Glomerular visceral epithelial cell (primary cell): Measurements from ENCODE around the gene NID1.
"Not testable (repeated sequence)": the region's sequence is repeated elsewhere in the genome, so short reads cannot be mapped to it uniquely, and the experiment has no call there.

Experiments
- DNase-seq: peaks from one replicate; pipeline ENCODE4 v3.0.0-alpha.2; 2016; ENCODE audit errors: extremely low spot score

NID1 gene

DNA sequence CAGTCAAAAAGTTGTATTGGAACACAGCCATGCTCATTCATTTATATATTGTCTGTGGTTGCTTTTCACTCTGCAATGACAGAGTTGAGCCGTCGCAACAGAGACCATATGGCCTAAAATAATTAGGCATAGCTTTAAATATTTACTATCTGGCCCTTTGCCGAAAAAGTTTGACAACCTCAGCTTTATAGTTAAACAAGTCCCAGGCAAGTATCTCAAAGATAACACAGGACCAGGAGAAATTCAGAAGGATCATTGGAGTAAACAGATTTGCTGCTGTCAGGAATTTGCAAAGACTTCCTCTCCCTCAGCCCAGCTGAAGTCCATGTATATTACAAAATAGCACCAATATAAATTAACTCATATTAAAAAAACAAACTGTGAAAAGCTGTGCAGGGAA is 34.4 kb downstream of the NID1 start:
- no peak for DNase-seq

DNA sequence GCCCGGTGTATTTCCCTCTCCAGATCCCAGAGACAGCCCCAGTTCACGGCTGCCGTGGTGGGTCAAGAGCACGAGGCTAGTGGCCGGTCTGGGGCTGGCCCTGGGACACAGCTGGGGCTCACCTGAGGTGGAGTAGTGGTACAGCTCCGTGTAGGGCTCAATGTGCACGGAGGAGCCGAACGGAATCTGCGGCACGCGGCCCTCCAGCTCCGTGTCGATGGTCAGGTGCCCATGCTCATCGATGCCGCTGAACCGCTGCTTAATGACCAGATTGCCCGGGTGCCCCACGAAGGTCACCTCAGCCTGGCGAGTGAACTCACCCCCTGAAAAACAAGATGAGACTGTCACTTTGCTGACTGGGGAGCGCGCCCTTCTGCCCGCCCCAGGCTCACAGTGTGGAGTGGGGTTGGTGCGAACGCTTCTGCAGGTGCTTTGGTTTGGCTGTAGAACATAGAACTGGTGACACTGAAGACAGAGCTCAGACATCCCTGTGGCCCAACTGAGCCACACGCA is 35.4 kb downstream of the NID1 start:
- no peak for DNase-seq

DNA sequence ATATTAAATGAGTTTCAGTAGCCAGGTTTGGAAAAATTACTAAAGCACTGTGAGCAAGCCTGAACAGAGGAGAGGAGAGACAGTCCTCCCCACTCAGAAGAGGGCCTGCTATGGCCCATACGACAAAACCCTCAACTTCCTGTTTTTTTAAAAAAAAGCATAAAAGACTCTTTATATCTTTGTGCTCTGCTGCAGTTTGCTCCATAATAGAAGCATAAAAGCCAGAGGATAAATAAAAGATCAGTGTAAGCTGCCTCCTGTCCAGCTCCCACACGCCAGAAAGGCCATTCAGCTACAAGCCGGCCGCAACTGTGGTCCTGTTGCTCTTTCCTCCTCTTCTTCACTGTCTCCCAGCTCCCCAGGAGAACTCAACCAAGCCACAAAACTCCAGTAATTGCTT is 37.8 kb downstream of the NID1 start:
- DNase-seq = no peak

DNA sequence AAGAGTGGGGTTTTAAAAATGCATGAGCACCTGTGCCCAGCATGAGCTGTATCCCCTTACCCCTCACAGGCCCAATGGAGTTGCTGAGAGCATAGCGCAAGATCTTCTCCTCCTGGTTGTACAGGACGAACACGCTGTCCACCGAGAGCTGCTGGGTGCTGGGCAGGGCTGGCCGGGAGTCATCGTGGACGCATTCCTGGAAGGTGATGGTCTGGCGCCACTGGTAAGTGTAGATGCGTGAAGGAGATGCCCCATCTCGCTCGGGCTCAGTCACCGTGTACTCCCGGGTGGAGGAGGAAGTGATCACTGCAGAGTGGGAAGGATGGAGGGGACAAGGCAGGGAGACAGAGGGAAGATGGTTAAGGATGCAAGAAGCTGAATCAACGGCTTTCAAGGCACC is 39.1 kb downstream of the NID1 start:
- DNase-seq = no peak

DNA sequence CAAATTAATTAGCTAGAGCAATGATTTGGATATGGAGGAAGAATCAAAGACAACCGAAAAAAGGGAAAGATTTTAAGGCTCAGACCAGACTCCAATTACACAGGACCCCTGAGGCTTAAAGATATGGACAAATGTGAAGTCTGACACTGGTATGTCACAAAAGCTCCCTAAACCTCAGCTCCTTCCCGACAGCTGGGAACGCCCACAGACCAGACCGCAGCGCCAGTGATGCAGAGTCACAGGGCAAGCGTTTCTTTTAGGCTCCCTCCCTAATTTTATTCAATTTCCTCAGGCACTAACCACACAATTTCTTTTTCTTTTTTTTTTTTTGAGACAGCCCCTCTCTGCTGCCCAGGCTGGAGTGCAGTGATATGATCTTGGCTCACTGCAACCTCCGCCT is 40.2 kb downstream of the NID1 start:
- no peak for DNase-seq

DNA sequence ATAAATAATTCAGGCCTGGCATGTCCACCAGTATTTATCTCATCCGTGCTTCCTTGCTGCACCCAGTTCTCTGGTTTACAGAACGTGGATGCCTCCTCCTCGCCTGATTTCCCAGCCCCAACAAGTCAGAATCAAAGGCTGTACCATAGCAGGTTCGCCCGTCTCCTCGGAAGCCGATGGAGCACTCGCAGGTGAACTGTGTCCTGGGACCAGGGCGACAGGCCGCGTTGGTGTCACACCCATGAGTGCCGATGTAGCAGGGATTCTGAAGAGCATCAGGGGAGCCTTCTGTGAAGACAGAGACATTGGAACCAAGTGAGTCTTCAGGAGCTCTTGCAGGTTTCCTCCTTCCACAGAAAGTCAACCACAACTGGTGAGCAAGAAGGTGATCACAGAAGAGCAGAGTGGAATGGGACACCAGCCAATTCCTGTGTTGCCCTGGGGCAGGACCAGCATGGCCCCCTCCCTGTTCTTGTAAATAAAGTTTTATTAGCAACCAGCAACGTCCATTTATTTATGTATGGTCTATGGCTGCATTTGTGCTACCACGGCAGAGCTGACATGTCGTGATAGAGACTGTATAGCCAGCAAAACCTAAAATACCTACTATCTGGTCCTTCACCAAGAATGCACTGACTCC is 40.8 kb downstream of the NID1 start:
- no peak for DNase-seq

DNA sequence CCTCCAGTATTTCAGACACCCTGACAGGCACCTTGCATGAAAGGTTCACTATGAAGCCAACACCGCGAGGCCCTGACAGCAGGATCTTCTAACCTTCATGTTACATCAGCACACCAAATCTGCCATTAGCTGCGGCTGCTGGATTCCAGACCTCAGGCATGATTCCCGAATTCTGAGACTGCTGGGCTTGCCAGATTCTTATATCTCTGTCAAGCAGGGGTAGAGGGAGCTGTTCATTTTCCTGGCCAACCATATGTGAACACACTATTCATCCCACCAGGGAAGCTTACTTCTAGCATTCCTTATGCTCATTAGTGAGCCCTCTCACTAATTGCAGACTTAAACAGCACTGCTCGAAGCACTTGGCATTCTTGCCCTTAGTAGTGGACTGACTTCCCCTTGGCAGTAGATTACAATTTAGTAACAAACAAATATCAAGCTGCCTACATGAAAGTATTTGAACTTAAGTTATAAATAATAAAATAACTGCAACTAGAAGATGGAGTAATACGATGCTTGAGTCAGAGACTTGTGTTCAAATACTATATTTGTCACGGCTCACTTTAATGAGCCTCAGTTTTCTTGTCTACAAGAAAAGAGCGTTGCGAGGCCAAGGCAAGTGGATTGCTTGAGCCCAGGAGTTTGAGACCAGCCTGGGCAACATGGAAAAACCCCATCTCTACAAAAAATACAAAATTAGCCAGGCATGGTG is 43.3 kb downstream of the NID1 start:
- no peak for DNase-seq

DNA sequence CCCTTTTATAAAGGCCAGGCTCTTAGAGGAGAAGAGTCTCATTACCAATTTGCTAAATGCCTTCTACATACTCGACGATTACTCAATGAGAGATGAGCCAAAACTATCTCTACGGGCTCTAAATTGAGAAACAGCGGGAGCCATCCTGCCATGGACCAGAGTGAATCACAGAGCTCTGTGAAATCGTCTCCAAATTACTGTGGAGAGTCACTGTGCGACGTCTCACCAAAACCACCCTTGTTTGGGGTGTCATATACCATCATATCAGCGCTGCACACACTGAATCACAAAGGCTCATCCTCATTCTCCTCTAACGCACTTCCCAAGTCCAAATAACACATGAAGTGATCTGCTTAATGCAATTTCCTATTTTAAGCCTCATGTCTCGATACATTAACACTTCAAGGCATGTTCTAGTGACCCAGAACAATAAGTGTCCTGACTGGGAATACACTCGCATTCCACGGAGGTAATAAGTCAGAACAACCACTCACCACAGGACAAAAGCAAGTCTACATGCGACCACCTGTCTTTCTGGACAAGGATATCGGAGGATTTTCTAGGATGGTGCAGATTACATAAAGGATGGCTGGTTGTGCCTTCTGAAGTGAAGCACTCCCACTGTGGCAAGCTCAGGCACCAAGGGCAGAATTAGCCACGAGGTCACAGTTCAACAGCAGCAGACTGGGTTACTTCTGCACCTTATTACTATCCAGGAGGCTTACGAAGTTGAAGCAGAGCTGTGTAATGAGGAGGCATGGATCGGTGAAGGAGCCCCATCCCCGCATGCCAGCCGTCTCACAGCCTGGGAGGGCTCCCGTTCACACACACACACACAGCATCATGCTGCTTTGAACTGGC is 44.3 kb downstream of the NID1 start:
- peak; percentile 44 for DNase-seq

DNA sequence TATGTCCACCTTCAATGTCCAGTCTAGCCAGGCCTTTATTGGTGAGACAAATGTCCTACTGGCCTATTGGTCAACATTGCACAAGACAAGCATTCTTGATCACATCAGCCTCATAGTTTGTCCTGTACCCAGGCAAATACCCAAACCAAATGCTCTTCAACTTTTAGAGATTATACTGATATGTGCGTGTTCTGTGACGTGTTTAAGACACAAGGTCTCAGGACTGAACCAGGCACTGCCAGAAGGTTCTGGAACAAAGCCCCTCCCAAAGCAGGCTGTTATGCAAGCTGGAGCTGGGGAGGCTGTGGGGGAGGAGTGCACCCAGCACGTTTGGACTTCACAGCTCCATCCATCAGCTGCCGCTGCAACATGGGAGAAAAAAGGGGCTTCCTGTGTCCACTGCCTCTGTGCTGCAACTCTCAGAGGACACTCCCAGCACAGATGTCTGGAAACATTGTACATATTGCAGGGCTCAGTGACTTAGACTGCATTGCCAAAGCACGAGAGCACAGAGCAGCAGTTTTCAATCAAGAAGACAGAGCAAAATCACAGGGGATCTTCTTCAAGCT is 45.9 kb downstream of the NID1 start:
- no peak for DNase-seq

DNA sequence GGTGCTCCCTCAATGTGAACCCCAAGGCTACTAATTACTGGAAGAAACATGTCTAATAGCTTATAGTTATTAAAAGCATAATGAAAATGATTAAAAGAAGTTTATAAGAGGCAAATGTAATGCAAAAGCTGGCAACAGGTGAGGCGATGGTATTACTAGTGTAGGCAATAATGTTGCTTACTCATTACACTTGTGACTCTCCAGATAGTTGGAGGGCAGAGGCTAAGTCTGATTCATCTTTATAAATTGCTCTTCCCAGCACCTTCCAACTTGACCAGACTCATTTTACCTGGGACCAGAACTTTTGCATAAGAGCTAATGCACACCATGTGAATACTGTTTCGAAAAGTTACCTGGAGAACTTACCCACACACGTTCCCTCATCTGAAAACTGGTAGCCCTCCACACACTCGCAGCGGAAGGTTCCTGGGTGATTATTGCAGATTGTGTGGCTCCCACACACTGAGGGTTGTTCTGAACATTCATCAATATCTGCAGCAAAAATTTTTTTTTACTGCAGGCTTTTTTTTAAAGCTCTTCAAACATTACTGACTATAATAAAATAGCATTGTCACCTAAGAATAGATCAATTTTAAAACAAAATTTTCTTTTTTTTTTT is 48.0 kb downstream of the NID1 start:
- DNase-seq = no peak

DNA sequence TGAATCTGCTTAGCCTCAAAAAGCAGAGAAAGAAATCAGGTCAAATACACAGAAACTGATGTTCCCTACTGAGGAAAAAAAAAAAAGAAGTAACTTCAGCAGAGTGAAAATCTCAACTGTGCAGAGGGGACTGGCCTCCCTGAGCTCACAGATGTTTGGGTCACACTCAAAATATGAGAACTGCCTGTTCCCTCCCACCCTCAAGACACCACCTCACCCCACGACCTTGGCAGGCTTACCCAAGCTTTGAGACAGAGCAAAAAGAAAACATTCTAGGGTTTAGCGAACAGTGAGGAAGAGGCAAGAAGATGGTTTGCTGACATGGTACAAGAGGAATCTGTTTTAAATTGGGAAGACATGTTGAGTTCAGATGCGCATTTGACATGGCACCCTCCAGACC is 48.8 kb downstream of the NID1 start:
- no peak for DNase-seq

DNA sequence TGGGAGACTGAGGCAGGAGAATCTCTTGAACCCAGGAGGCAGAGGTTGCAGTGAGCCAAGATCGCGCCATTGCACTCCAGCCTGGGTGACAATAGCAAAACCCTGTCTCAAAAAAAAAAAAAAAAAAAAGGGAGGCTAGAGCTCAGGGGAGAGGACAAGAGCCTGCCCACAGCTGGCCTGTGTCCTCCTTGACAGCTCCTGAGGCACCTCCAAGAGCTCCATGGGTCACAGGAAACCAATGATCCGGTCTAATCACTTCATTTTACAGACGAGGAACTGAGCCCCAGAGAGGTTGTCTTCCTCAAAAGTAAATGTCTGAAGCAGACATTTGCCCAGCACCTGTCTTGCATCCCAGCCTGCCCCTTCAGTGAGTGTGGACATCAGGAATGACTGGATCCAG is 49.4 kb downstream of the NID1 start:
- no peak for DNase-seq

DNA sequence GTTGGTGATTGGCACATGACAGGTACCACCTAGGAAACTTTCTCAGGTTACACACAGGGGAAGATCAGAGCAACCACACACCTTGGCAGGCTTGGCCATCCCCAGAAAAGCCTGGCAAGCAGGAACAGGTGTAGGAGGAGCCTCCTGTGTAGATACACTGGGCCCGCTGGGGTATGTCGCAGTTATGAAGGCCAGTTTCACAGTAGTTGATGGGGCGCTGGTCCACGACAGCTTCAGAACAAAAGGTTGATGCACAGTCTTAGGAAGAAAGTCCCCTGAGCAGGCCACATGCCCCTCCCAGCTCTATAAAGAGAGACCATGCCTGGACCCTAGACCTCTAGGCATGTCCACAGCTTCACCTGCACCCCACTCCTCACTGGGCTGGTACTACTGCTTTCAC is 51.6 kb downstream of the NID1 start:
- no peak for DNase-seq

DNA sequence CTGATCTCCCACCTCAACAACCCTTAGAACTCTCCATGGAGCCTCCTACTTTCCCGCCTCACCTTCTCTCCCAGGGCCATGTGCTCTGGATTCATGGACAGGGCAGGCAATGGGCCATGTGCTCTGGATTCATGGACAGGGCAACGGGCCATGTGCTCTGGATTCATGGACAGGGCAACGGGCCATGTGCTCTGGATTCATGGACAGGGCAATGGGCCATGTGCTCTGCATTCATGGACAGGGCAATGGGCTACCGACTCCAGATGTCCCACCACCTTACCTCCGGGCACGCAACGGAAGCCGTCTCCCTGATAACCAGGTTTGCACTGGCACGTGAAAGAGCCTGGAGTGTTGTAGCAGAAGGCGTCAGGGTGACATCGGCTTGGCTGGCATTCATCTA is 53.2 kb downstream of the NID1 start:
- no peak for DNase-seq

DNA sequence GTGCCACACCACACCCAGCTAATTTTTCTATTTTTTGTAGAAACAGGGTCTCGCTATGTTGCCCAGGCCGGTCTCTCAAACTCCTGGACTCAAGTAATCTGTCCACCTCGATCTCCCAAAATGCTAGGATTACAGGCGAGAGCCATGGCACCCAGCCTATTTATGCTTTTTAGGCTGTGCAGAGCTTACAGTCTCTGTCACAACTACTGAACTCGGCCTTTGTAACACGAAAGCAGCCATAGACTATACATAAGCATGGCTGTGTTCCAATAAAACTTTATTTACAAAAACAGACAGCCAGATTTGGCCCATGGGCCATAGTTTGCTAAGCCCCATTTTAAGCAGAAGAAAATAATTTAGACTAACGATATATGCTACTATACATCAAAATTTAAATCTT is 54.4 kb downstream of the NID1 start:
- DNase-seq = no peak

DNA sequence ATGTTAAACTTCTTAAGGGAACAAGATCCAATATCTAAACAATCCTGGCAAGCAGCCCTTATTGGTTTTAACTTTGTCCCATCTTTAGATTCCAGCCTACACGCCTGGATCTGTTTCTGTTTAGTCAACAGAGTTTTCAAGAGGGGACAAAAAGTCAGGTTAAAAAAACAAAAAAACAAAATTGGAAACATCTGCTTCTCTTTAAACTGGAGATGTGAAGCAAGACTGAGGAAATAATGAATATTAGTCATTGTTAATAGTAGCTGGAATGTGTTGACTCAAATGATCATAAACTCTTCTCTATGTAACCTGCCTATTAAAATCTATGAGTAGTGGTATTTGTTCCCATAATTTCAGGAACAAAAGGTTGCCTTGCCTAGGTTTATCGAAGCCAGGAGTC is 55.0 kb downstream of the NID1 start:
- DNase-seq = no peak

DNA sequence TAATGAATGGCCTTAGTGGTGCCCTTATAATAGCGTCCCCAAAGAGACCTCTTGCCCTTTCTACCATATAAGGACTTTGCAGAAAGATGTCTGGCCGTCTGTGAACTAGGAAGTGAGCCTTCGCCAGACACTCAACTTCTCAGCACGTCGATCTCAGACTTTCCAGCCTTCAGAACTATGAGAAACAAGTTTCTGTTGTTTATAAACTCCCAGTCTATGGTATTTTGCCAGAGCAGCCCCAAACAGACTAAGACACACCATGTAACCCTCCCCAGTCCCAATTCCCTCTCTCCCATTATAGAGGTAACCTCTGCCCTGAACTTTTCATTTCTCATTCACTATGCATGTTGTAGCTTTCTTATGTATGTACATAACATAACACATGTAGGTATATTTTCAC is 55.7 kb downstream of the NID1 start:
- no peak for DNase-seq

DNA sequence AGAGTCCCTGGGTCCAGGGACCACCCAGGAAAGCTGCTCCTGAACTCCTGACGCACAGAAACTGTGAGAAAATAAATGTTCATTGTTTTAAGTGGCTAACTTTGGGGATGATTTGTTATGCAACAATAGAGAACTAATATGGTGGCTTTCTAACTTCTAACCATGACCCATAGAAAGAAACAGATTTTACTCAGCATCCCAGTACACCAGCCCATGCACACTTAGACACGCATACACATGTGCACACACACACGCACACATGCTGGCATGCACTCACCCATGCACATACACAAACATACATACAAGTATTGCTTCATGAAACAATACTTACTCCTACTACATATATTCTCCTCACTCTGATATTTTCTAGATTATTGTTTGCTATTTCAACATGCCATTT is 57.1 kb downstream of the NID1 start:
- DNase-seq = no peak

DNA sequence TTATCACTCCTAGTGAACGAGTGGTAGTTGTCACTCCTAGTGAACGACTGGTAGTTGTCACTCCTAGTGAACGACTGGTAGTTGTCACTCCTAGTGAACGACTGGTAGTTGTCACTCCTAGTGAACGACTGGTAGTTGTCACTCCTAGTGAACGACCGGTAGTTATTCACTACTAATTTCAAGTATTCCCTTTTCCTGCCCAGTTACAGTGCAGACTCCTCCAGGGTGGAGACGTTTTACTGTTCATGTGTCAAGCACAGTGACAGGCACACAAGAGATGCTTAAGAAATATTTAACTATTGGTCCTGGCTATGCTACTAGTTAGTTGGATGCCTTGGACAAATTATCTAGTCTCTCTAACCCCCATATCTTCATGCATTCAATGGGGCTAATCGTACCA is 61.8 kb downstream of the NID1 start:
- DNase-seq = not testable (repeated sequence)

DNA sequence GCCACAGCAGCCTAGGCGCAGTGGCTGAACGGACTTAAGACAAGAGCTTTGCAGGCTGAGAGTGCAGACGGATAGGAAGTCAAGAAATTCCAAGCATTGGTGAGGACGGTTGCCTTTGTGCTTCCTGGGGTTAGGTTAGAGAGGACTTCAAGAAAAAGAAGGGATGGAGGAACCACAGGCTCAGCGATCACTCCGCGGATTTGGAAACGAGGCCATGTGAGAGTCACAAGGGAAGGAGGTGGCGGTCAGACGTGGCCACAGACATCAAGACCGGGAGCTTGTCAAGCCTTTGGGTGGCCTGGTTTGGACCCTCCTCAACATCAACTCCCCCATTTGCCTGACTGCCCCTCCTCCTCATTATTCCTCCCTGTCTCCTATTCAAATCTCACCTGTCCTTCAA is 62.3 kb downstream of the NID1 start:
- DNase-seq = no peak

DNA sequence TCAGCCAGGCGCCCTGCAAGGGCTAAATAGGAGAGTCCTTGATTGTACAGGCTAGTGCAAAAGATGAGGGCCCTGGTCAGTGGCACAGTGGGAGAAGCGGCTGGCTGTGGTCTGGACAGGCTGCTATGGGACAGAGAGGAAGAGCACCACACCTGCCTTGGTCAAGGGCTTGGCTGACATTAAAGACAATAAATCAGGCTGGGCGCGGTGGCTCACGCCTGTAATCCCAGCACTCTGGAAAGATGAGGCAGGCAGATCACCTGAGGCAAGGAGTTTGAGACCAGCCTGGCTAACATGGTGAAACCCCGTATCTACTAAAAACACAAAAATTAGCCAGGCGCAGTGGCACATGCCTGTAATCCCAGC is 62.9 kb downstream of the NID1 start:
- no peak for DNase-seq

DNA sequence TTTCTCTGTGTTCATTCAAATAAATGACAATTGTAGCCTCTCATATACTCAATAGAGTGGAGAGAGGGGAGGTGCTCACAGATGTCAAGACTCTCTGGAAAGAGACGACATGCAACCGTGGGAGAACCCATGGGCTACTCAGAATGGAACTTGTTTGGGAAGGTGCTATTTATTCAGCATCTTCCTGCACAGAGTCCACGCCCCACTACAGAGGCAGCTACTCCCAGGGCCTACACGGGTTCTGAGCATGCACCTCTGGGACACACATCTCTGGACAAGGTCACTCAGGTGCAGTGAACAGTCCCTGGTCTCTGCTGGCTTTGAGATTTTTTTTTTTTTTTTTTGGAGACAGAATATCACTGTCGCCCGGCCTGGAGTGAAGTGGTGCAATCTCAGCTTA is 64.1 kb downstream of the NID1 start:
- no peak for DNase-seq
